Spleen (tissue), 7 donors: Measurements from ENCODE around the gene MAN1C1.

Experiments used
- POLR2A ChIP-seq, 3 donors: fragments of 450-650 bp; IDR thresholded peaks; one replicate each; pipeline ENCODE4 v1.5.1; 2017; ENCODE audit warnings: antibody characterized with exemption in 3 of 3, mild to moderate bottlenecking in 1 of 3
- POLR2AphosphoS5 ChIP-seq, 3 donors: sonication (generic); formaldehyde crosslinking; IDR thresholded peaks; one replicate each; pipeline ENCODE4 v1.5.1; 2017; ENCODE audit warnings: antibody characterized with exemption in 3 of 3
- TF ChIP-seq, protein P1 (sequence below), 11 experiments: fragments of 200-600 bp in 7 of 11; fragments of 450-650 bp in 4 of 11; sonication (generic) in 4 of 11; IDR thresholded peaks in 8 of 11; conservative IDR thresholded peaks in 3 of 11; 1 replicate in 7 of 11; 2 replicates in 4 of 11; pipeline versions ENCODE4 v1.4.0 to v1.8.0; 2016 to 2021; ENCODE audit warnings: antibody characterized with exemption in 11 of 11, inconsistent platforms in 4 of 11, mild to moderate bottlenecking in 1 of 11
- donor health status: DM: no; HTN: no; CAD: no; lungs with moderate emphysema.
- donor health status: DM: no; HTN: no; CAD: no.
- donor health status: DM: no; HTN: no; CAD: no.

DNA sequence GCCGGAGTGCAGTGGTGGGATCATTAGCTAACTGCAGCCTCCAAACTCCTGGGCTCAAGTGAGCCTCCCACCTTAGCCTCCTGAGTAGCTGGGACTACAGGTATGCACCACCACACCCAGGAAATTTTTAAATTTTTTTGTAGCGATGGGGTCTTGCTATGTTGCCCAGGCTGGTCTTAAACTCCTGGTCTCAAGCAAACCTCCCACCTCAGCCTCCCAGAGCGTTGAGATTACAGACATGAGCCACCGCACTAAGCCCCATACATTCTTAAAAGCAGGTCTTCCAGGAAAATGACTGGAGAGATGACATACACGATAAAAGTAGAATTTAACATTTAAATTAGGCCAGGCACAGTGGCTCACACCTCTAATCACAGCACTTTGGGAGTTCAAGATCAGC lies 216.6 kb downstream of the MAN1C1 start:
- TF ChIP-seq POLR2AphosphoS5 (IDR thresholded peaks at IDR 0.05): no peak
- TF ChIP-seq, protein P1, sequence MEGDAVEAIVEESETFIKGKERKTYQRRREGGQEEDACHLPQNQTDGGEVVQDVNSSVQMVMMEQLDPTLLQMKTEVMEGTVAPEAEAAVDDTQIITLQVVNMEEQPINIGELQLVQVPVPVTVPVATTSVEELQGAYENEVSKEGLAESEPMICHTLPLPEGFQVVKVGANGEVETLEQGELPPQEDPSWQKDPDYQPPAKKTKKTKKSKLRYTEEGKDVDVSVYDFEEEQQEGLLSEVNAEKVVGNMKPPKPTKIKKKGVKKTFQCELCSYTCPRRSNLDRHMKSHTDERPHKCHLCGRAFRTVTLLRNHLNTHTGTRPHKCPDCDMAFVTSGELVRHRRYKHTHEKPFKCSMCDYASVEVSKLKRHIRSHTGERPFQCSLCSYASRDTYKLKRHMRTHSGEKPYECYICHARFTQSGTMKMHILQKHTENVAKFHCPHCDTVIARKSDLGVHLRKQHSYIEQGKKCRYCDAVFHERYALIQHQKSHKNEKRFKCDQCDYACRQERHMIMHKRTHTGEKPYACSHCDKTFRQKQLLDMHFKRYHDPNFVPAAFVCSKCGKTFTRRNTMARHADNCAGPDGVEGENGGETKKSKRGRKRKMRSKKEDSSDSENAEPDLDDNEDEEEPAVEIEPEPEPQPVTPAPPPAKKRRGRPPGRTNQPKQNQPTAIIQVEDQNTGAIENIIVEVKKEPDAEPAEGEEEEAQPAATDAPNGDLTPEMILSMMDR (IDR thresholded peaks at IDR 0.05 in 8 of 11, conservative IDR thresholded peaks at IDR 0.05 in 3 of 11): no peak
- no peak for TF ChIP-seq POLR2A (IDR thresholded peaks at IDR 0.05)
